NCI-H187 treated with DMSO at 0.1 percent for 48 hours (cell line): ENCODE data around the gene PPRC1.
"Not testable (repeated sequence)": the region's sequence is repeated elsewhere in the genome, so short reads cannot be mapped to it uniquely, and the experiment has no call there.

Experiments
- DNase-seq: peaks from one replicate; lab custom pipeline; 2025; lab: John Stamatoyannopoulos, UW

The PPRC1 gene

DNA sequence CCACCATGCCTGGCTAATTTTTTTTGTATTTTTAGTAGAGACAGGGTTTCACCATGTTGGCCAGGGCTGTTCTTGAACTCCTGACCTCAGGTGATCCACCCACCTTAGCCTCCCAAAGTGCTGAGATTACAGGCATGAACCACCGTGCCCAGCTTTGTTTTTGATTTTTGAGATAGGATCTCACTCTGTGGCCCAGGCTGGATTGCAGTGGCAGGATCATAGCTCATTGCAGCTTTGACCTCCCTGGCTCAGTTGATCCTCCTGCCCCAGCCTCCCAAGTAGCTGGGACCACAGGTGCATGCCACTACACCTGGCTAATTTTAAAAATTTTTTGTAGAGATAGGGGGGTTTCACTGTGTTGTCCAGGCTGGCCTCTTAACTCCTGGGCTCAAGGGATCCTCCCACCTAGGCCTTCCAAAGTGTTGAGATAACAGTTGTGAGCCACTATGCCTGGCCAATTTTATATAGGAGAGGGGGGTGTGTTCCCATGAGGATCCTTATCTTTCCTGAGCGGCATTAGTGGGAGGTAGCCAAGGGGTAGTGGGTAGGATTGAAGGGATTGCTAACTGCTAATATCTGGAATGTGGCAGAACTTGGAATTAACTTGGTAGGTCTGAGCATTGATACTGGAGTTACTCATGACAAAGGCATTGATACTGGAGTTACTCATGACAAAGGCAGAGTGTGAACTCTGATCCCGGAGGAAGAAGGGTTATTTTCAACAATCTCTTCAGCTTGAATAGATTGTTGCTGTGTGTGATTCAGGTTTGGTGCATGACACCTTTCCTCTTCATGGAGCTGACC, 18.3 kb downstream of the PPRC1 start:
- DNase-seq = no peak

DNA sequence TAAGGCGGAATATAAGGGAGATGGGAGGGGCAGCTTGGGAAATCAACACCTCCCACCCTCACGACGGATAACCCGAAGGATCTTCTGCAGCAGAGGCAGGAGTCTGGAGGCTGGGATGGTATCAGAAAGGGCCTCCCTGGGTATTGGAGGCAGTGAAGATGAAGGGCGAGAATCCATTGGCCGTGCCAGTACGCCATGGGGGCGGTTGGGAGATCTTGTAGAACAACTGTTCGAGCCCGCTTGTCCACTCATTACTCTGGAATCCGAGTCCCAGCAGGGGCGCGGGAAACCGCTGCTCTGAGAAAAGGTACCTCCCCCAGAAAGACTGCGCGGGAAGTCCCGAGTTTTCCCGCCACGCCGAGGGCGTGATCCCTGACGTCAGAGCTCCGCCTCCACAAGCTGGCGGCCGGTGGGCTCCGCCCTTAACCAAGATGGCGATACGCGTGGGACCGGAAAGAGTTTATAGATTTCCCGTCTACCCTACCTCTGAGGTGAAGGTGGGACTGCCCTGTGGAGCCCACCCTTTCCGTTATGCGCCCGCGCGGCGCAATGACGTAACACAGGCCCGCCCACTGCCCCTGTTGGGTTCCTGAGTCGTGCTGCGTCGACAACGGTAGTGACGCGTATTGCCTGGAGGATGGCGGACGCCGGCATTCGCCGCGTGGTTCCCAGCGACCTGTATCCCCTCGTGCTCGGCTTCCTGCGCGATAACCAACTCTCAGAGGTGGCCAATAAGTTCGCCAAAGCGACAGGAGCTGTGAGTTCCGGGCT, 19.1 kb downstream of the PPRC1 start, which contains the start of gene NOLC1:
Gene NOLC1 (plus strand): TSS at position 616 of the 771 bp plus-strand sequence. CDS start 22 bp downstream, at position 638.
- DNase-seq = peak; percentile 39

DNA sequence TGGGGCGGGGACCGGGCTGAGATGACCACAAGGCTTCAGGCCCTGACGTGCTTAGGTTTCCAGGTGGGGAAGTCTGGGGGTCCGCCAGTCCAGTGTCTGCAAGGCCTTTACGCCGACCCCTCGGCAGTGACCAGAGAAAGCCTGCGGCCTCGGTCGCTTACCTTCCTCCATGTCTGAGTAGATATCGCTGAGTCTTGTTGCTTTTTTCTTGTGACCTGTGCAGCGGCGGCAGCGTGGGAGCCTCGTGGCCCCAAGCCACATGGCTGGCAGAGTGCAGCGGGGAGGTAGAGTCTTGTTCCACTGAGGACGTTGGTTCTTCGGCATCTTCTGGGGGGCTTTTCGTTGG, 19.7 kb downstream of the PPRC1 start:
- no peak for DNase-seq

DNA sequence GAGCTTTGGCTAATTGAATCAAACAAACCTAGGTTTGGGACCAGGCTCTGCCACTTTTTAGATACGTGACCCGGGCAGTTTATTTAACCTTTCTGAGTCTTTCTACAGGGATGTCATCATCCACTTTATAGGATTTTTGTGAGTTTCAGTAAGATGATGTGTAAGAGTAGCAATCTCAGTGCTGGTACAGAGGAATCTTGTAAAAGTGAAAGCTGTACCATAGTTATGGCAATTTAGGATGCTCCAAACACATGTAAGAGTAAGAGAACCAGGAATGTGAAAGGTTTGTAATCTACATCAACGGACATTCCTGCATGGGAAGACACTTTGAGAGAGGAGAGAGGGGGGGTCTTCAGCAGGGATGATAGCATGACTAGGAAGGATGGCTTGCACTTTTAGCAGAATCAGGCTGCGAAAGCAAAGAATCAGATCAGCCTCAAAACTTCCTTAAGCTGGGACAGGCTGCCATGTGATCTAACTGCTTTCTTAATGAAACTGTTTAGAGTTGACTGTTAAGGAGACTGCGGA, 20.3 kb downstream of the PPRC1 start:
- no peak for DNase-seq

DNA sequence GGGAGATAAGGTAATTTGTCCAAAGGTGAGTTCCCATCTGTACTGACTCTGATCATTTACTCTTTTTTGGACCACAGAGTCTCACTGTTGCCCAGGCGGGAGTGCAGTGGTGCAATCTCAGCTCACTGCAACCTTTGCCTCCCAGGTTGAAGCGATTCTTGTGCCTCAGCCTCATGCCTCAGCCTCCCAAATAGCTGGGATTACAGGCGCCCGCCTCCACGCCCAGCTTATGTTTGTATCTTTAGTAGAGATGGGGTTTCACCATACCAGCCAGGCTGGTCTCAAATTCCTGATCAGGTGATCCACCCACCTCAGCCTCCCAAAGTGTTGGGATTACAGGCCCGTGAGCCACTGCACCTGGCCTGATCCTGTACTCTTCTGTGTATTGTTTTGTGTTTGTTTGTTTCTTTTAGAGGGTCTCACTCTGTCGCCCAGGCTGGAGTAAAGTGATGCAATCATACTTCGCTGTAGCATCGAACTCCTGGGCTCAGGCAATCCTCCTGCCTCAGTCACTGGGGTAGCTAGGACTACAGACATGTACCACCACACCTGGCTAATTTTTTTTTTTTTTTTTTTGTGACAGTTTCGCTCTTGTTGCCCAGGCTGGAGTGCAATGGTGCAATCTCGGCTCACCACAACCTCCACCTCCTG, 21.8 kb downstream of the PPRC1 start:
- no peak for DNase-seq

DNA sequence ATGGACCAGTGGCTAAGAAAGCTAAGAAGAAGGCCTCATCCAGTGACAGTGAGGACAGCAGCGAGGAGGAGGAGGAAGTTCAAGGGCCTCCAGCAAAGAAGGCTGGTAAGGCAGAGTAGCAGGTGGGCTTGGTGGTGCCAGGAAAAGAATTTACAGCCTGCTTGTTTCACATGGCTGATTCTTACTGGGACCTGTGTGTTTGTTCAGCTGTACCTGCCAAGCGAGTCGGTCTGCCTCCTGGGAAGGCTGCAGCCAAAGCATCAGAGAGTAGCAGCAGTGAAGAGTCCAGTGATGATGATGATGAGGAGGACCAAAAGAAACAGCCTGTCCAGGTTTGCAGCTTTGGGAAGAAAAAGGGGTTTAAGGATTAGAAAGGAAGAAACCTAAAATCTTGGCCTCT, 24.4 kb downstream of the PPRC1 start:
- DNase-seq = no peak

DNA sequence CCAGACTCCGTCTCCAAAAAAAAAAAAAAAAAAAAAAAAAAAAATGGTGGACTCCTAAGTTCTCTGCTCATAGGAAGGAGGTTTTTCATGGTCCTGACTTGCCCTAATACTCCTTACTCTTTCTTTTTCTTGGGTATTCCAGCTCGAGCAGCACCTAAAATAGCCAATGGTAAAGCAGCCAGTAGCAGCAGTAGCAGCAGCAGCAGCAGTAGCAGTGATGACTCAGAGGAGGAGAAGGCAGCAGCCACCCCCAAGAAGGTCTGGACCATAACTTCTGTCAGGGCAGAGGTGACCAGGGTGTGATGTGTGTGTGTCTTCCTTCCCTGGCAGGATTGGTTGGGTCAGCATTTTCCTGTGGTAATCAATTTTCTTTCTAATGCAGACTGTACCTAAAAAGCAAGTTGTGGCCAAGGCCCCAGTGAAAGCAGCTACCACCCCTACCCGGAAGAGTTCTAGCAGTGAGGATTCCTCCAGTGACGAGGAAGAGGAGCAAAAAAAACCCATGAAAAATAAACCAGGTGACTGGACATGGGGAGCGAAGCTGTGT, 26.3 kb downstream of the PPRC1 start:
- no peak for DNase-seq

DNA sequence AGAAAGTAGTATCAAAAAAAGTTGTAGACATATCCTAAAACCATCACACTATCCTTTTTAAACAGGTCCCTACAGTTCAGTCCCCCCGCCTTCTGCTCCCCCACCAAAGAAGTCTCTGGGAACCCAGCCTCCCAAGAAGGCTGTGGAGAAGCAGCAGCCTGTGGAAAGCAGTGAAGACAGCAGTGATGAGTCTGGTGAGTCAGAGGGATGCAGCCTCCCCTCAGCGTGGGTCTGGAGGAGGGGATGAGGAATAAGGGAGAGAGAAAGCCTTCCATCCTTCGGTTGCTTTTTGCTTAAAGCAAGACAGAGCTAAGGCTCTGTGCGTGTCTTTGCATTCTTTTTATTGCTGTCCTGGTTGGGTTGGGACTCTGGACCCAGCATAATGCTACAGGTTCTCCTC, 27.0 kb downstream of the PPRC1 start:
- DNase-seq = no peak

DNA sequence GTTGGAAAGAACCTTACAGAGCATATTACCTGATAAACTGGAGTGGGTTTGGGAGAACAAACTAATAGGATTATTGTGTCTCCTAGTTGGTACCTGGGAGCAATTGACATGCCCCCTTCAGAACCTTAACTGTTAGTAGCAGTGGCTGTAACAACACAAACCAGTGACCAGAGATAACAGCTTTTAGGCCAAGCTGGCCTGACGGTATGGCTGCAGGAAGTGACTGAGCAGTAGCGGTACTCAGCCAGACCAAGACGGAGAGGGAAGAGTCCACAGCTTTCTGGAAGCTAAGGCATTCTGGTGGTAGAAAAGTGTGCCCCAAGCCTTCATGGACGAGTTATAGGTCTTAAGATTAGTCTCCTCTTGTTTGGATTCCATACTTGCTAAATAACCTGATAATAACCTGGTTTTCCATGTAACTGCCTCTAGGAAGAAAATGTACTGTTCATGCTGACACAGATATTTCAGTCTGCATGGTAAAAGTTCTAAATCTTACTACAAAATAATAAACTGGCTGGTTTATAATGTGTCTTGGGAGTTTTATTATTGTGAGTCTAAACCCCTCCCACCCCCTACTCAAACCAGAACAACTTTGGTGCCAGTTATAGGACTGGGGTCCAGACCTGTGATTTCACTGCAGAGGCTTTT, 30.6 kb downstream of the PPRC1 start:
- no peak for DNase-seq

DNA sequence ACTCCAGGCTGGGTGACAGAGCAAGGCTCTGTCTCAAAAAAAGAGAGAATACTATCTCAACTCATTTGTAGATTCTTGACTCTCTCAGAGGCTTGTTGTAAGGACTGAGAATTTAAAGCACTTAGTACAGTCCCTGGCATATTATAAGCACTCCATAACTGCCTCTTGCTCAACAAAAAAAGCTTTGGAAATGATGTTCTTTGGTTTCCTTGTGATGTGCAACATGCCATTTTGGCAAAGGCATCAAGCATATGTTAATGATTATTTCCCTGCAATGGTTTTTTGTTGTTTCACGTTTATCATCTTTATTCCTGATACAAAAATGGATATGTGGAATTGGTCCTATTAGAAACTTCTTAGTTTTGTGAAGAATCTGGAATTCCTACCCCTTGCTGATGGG, 35.0 kb downstream of the PPRC1 start:
- DNase-seq = no peak

DNA sequence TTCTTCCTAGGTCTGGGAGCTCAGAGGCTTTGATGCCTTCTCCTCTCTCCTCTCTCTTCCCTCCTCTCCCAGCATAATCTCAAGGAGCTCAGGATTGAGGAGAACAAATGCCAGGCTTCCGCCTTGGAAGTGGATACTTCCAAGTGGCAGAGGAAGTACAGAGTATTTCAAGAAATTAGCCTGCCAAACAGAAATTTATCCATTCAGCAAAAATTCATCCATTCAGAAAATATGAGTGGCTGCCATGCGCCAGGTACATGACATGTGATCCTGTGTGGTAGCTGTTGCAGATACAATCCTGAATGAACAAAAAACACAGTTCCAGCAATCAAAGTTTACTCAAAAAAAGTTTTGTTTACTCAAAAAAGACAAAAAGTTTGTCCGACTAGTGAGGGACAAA, 37.8 kb downstream of the PPRC1 start:
- no peak for DNase-seq

DNA sequence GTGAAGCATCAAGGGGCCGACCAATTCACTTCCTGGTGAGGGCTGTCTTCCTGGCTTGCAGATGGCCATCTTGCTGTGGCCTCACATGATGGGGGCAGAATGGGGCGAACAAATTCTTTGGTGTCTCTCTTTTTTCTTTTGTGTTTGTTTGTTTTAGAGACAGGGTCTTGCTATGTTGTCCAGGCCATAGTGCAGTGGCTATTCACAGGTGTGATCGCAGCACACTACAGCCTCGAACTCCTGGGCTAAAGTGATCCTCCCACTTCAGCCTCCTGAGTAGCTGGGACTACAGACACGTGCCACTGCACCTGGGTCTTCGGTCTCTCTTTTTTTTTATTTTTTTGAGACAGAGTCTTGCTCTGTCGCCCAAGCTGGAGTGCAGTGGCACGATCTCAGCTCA, 39.4 kb downstream of the PPRC1 start:
- no peak for DNase-seq

DNA sequence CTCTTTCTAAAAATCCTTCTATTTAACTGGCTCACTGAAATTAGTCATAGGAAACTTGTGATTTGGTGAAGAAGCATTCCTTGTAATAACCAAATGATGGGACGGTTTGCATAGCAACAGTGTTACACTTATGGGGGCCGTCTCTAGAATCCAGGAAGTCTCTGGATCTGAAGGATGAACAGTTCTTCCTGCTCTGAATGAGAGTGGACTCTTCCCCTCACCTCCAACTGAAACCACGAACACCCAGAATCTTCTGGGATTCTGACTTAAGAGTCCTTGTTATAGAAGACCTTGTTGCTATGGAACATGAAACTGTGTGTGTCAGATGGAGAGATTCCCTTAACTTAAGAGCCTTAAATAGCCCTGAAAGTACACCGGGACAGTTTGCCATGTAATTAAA, 42.6 kb downstream of the PPRC1 start:
- no peak for DNase-seq

DNA sequence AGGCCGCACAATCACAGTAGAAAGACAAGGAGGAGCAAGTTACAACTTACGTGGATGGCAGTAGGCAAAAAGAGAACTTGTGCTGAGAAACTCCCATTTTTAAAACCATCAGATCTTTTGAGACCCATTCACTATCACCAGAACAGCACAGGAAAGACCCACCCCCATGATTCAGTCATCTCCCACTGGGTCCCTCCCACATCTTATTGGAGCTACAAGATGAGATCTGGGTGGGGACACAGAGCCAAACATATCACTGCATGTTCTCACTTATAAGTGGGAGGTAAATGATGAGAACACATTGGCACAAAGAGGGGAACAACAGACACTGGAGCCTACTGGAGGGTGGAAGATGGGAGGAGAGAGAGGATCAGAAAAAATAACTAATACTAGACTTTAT, 51.8 kb downstream of the PPRC1 start:
- no peak for DNase-seq

DNA sequence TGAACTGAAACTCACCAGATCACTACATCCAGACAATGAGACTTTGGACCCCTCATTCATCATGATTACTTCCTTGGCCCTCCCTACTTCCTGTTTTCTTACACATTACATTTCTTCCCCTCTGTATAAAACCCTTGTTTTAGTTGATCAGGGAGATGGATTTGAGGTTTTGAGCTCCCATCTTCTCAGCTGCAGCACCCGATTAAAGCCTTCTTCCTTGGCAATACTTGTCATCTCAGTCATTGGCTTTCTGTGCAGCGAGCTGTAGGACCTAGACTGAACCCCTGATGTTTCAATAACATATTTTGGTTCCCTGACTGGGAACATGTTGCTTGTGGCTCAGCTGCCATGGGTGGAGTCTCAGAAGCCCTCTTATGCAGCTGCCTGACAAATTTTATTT, 52.4 kb downstream of the PPRC1 start:
- DNase-seq = no peak

DNA sequence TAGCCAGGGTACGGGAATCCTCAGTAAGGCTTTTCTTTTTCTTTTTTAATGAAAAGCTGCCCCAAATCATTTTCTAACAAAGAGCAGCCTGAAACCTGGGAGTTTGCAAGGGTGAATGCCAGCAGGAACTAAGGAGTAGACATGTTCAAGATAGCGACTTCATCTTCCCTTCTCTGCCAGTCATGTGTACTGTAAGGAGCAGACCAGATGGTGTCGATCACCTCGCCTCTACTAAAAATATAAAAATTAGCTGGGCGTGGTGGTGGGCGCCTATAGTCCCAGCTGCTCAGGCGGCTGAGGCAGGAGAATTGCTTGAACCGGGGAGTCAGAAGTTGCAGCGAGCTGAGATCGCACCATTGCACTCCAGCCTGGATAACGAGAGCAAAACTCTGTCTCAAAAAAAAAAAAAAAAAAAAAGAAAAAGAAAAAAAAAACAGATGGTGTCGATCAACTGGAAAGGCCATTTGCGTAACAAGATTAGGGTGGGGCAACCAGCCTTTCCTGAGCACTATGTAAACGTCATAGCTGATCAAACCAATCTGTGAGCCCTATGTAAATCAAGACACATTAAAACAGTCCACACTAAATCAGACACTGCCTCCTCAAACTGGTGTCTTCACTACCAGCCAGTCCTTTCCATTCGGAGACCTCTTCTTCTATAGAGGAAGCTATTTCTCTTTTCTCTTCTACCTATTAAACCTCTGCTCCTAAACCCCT, 53.1 kb downstream of the PPRC1 start:
- DNase-seq = no peak

DNA sequence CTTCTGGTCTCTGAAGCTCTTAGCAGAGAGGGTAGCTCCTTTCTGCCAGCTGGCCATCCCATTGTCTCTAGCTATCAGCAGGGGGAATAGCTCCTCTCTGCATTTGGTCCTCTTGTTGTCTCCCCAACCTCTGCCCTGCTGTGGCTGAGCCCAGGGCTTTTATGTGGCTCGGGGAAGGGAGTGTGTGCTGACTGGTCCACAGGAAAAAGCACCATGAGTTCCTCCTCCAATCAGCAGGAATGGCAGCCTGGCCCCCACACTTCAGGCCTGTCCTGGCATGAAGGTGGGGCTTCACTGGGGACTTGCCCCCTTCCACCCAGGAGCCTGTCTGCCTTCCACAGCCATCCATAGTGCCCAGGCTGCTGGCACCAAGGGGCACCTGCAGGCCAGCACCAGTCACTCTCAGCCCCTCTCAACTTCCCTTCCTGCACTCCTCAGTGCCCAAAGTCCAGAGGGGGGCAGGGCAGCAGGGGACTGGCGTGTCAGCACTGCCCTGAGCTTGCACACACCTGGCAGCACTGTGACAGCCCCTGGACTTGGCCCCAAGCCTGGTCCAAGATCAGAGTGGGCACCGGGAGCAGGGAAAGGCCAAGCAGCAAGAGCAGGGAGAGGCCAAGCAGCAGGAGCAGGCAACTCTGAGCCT, 55.6 kb downstream of the PPRC1 start:
- no peak for DNase-seq

DNA sequence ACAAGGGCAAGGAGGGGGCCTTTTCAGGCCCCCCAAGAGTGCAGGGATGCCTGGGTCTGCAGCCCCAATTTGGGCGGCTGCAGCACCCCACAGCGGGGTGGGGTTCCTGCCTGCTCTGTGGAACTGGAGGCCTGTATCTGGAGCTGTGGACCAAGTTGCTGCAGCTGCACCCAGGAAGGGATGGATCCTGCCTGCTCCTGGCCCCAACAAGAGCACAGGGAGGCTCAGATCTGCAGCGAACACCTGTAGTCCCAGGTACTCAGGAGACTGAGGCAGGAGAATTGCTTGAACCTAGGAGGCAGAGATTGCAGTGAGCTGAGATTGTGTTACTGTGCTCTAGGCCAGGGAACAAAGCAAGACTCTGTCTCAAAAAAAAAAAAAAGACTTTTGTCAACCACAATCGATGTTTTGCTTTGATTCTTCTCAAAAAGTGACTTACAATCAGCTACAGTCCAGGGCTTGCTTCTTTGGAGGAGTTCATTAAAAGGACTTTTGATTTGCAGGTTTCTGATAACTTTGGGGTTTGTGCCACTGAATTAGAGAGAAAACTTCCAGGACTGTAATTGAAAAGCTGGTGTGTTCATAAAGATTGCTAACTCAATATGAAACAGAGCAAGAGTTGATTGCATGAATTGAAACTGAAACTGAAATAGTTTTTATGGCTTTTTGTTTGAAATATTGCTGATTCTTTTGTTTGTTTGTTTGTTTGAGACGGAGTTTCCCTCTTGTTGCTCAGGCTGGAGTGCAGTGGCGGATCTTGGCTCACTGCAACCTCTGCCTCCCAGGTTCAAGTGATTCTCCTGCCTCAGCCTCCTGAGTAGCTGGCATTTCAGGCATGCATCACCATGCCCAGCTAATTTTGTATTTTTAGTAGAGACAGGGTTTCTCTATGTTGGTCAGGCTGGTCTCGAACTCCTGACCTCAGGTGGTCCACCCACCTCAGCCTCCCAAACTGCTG, 56.4 kb downstream of the PPRC1 start:
- DNase-seq = not testable (repeated sequence)

DNA sequence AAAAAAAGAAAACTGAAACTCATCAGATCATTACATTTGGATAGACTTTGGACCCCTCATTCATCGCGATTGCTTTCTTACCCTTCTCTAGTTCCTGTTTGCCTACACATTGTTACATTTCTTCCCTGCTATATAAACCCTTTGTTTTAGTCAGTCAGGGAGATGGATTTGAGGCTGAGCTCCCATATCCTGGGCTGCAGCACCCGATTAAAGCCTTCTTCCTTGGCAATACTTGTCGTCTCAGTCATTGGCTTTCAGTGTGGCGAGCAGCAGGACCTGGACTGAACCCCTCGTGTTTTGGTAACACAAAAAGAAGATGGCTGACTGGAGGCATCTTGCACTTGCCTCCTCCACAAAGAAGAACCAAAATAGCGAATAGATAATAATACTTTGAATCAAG, 59.1 kb downstream of the PPRC1 start:
- no peak for DNase-seq
